D721Med (cell line): Measurements from ENCODE around the gene EIF3D.

Experiments
- DNase-seq: peaks from one replicate; pipeline ENCODE4 v3.0.0; 2011; ENCODE audit warnings: low spot score; ENCODE audit not compliant: insufficient read length
- FAIRE-seq: peaks from 2 replicates; lab custom pipeline; 2011; peaks lifted over from hg19 to GRCh38; lab: Jason Lieb, UNC
- CTCF ChIP-seq: IDR thresholded peaks from 2 replicates; pipeline ENCODE4 v1.5.1; 2012; ENCODE audit warnings: mild to moderate bottlenecking, control low read depth; ENCODE audit not compliant: insufficient read depth; ENCODE audit errors: missing control alignments

The EIF3D gene

GRCh38 chr22:36563444-36563843 is 34.5 kb upstream of the EIF3D start:
- FAIRE-seq (no peak), DNase-seq (no peak)
- TF ChIP-seq CTCF = no peak

GRCh38 chr22:36563001-36563400 is 34.0 kb upstream of the EIF3D start:
- DNase-seq = no peak
- TF ChIP-seq CTCF = no peak
- no peak for FAIRE-seq

GRCh38 chr22:36562261-36562835 is 33.4 kb upstream of the EIF3D start:
- no peak for DNase-seq
- no peak for TF ChIP-seq CTCF
- FAIRE-seq = no peak

GRCh38 chr22:36561291-36561811 is 32.4 kb upstream of the EIF3D start:
- DNase-seq (no peak), FAIRE-seq (no peak)
- TF ChIP-seq CTCF = no peak

- DNase-seq (no peak), FAIRE-seq (no peak)
- no peak for TF ChIP-seq CTCF
These were observed 31.0 kb upstream of the EIF3D start for GRCh38 chr22:36560001-36560400.

GRCh38 chr22:36554098-36554497 is 25.1 kb upstream of the EIF3D start:
- no peak for TF ChIP-seq CTCF
- no peak for FAIRE-seq

GRCh38 chr22:36552289-36552688 is 23.3 kb upstream of the EIF3D start:
- no peak for FAIRE-seq

More at GRCh38 chr22:36554098-36554497, 25.1 kb upstream of the EIF3D start:
- no peak for DNase-seq

More at GRCh38 chr22:36552289-36552688, 23.3 kb upstream of the EIF3D start:
- TF ChIP-seq CTCF = no peak
- DNase-seq = no peak
